Measurements from ENCODE around the gene FAM163B.

GRCh38 chr9:133622555-133622954, 13.4 kb upstream of the FAM163B start:
- no peak for TF ChIP-seq CTCF (IDR thresholded peaks at IDR 0.05; ENCODE audit: extremely low read depth in 1 of 2, insufficient read depth in 1 of 2, low read depth in 1 of 2, low read length in 2 of 2)
- no peak for TF ChIP-seq POLR2AphosphoS5 (IDR thresholded peaks at IDR 0.05; ENCODE audit: insufficient read depth, low read depth, low read length)
- no peak for TF ChIP-seq POLR2A (IDR thresholded peaks at IDR 0.05; ENCODE audit: low read depth, low read length)
- no peak for TF ChIP-seq EZH2 (IDR thresholded peaks at IDR 0.05; ENCODE audit: borderline replicate concordance, low read depth, low read length, severe bottlenecking)
- TF ChIP-seq, protein P1, sequence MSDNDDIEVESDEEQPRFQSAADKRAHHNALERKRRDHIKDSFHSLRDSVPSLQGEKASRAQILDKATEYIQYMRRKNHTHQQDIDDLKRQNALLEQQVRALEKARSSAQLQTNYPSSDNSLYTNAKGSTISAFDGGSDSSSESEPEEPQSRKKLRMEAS (IDR thresholded peaks at IDR 0.05; ENCODE audit: insufficient read depth, insufficient read length), result no peak
- TF ChIP-seq FOS (IDR thresholded peaks at IDR 0.05; ENCODE audit: borderline replicate concordance, insufficient read depth, low read length), result no peak
- no peak for TF ChIP-seq MYC (IDR thresholded peaks at IDR 0.05; ENCODE audit: low read depth, low read length)
- no peak for TF ChIP-seq JUN (IDR thresholded peaks at IDR 0.05; ENCODE audit: borderline replicate concordance, insufficient read depth, insufficient read length, low read depth)

All from endothelial cell of umbilical vein (primary cell).